ENCODE data around the gene RNF115.
"Not testable (repeated sequence)": the region's sequence is repeated elsewhere in the genome, so short reads cannot be mapped to it uniquely, and the experiment has no call there.

Gene RNF115

GRCh38 chr1:145777357-145778145, 46.3 kb downstream of the RNF115 start:
- DNase-seq (ENCODE audit: low read depth): no peak

- no peak for DNase-seq (ENCODE audit: low read depth)
Measured at GRCh38 chr1:145773423-145773822, 50.5 kb downstream of the RNF115 start.

- DNase-seq (ENCODE audit: low read depth): no peak
Measured at GRCh38 chr1:145771056-145771455, 52.8 kb downstream of the RNF115 start.

- not testable (repeated sequence) for DNase-seq (ENCODE audit: low read depth)
Measured at GRCh38 chr1:145768004-145768403, 55.9 kb downstream of the RNF115 start.

- not testable (repeated sequence) for DNase-seq (ENCODE audit: low read depth)
Measured at GRCh38 chr1:145766926-145767325, 57.0 kb downstream of the RNF115 start.

GRCh38 chr1:145765585-145766360, 58.1 kb downstream of the RNF115 start:
- peak; percentile 53 for DNase-seq (ENCODE audit: low read depth)

GRCh38 chr1:145765127-145765526, 58.8 kb downstream of the RNF115 start:
- not testable (repeated sequence) for DNase-seq (ENCODE audit: low read depth)

GRCh38 chr1:145764231-145764940, 59.5 kb downstream of the RNF115 start:
- not testable (repeated sequence) for DNase-seq (ENCODE audit: low read depth)

GRCh38 chr1:145762001-145762400, 61.9 kb downstream of the RNF115 start:
- DNase-seq (ENCODE audit: low read depth): not testable (repeated sequence)

- not testable (repeated sequence) for DNase-seq (ENCODE audit: low read depth)
Measured at GRCh38 chr1:145761498-145761897, 62.4 kb downstream of the RNF115 start.

GRCh38 chr1:145760395-145760949, 63.4 kb downstream of the RNF115 start:
- DNase-seq (ENCODE audit: low read depth): not testable (repeated sequence)

GRCh38 chr1:145759721-145760120, 64.2 kb downstream of the RNF115 start:
- no peak for DNase-seq (ENCODE audit: low read depth)

GRCh38 chr1:145758575-145758974, 65.3 kb downstream of the RNF115 start:
- DNase-seq (ENCODE audit: low read depth): no peak

- peak; percentile 29 for DNase-seq (ENCODE audit: low read depth)
Measured at GRCh38 chr1:145758116-145758515, 65.8 kb downstream of the RNF115 start.

GRCh38 chr1:145757420-145757819, 66.5 kb downstream of the RNF115 start:
- DNase-seq (ENCODE audit: low read depth): peak; percentile 58

GRCh38 chr1:145751491-145752037, 72.3 kb downstream of the RNF115 start:
- DNase-seq (ENCODE audit: low read depth): peak; percentile 99

- no peak for DNase-seq (ENCODE audit: low read depth)
Measured at GRCh38 chr1:145750426-145750825, 73.5 kb downstream of the RNF115 start.

- no peak for DNase-seq (ENCODE audit: low read depth)
Measured at GRCh38 chr1:145747398-145748247, 76.3 kb downstream of the RNF115 start.

- DNase-seq (ENCODE audit: low read depth): peak; percentile 93
Measured at GRCh38 chr1:145740269-145740668, 83.6 kb downstream of the RNF115 start.

- DNase-seq (ENCODE audit: low read depth): no peak
Measured at GRCh38 chr1:145736191-145736590, 87.7 kb downstream of the RNF115 start.

GRCh38 chr1:145730900-145731299, 93.0 kb downstream of the RNF115 start:
- DNase-seq (ENCODE audit: low read depth): no peak
